ENCODE data around the gene PLCD1.

DNA sequence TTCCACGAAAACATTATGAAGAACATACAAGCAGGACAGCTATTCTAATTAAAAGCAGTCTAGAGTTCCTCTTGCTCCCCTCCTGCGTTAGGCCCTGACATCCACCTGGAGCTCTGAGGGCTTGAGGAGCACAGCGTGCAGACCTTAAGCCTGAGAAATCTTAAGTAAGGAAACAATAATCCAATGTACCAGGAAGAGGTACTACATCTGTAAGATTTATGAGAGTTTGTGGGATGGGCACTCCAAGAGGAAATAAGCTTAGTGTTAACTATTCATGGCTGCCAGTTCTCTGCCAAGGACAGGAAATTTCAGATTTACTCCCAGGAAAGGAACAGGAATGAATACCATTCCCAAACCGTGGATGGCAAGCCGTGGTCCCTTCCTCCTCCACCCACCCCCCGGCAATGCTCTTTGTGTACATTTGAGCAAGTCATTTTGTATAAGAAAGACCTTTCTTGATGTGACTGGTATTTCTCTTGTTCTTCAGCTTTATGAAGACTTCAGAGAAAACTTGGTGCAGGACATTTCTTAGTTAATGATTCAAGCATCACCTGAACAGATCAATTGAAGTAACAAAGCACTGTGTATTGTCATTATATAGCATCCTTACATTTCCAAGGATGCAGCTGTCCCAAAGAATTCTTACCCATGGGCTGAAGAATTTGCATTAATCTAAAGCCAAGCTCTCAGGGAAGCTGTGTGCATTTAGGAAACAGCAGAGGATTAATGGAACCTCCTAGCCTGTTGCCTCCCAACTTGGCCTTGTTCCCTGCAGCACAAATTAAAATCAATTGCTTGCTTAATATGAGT, 67.6 kb downstream of the PLCD1 start:
- TF ChIP-seq EZH2 (IDR thresholded peaks at IDR 0.05; ENCODE audit: low read length, missing control alignments), result no peak
- TF ChIP-seq, protein P1, sequence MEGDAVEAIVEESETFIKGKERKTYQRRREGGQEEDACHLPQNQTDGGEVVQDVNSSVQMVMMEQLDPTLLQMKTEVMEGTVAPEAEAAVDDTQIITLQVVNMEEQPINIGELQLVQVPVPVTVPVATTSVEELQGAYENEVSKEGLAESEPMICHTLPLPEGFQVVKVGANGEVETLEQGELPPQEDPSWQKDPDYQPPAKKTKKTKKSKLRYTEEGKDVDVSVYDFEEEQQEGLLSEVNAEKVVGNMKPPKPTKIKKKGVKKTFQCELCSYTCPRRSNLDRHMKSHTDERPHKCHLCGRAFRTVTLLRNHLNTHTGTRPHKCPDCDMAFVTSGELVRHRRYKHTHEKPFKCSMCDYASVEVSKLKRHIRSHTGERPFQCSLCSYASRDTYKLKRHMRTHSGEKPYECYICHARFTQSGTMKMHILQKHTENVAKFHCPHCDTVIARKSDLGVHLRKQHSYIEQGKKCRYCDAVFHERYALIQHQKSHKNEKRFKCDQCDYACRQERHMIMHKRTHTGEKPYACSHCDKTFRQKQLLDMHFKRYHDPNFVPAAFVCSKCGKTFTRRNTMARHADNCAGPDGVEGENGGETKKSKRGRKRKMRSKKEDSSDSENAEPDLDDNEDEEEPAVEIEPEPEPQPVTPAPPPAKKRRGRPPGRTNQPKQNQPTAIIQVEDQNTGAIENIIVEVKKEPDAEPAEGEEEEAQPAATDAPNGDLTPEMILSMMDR (conservative IDR thresholded peaks at IDR 0.05 in 1 of 2, IDR thresholded peaks at IDR 0.05 in 1 of 2; ENCODE audit: low read depth in 1 of 2, low read length in 2 of 2), result no peak
